ENCODE measurements around the gene QRSL1. TPM values are rescaled to one million over a fixed set of nuclear protein-coding genes. Genes with fewer than 3 reads are reported as not detected.
"Not testable (repeated sequence)": the region's sequence is repeated elsewhere in the genome, so short reads cannot be mapped to it uniquely, and the experiment has no call there.

Gene QRSL1, protein sequence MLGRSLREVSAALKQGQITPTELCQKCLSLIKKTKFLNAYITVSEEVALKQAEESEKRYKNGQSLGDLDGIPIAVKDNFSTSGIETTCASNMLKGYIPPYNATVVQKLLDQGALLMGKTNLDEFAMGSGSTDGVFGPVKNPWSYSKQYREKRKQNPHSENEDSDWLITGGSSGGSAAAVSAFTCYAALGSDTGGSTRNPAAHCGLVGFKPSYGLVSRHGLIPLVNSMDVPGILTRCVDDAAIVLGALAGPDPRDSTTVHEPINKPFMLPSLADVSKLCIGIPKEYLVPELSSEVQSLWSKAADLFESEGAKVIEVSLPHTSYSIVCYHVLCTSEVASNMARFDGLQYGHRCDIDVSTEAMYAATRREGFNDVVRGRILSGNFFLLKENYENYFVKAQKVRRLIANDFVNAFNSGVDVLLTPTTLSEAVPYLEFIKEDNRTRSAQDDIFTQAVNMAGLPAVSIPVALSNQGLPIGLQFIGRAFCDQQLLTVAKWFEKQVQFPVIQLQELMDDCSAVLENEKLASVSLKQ
- polyA plus RNA-seq, result 1 to 10 TPM; 3.6 to 5.6 TPM

DNA sequence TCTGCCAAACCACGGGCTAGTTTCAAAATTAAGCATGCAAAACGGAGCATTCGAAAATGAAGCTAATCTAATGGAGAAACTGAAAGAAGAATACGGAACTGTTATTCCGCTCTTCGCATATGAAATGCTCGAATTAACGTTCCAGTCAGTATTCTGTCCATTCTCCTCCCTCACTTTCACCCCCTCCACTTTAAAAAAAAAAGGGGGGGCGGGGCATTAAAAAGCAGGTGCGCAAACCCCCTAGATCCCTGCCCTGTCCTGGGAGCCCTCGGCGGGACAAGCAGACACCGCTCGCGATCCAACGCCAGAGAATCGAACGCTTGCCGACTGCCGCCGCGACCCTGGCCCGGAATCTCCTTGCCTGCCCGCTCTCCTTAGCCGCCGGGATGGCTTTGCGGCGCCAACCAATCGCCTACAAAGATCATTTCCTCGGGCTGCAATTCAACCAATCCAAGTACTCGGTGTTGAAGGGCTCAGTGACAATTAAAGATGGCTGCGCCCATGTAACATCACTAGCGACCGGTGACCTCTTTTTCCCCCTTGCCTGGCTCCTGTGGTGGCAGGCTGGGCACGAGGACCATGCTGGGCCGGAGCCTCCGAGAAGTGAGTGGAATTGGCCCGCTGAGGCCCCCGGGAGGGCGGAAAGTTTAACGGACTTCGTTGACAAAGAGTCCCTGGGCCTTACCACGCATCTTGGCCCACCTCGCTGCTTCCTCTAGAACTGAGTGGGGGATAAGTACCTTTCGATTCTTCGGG lies at the start of gene QRSL1, which contains the start of gene RTN4IP1:
TSS of gene QRSL1 (plus strand) at position 476 of the 756 bp plus-strand sequence. CDS start at position 580, 104 bp downstream.
TSS of gene RTN4IP1 (minus strand) at position 396 of the 756 bp plus-strand sequence. CDS start 477 bp downstream, outside the sequence.
- Histone ChIP-seq H3K9me3 (ENCODE audit: control insufficient read depth in 2 of 2, insufficient read depth in 1 of 2, low read depth in 1 of 2, low read length in 1 of 2) (no peaks in the 10 kb centered on the region), H3K27me3 (ENCODE audit: control insufficient read depth in 1 of 2, insufficient read depth in 2 of 2, low read length in 2 of 2) (no peaks in the 10 kb centered on the region), H3K4me1 (ENCODE audit: control insufficient read depth in 2 of 2, insufficient read depth in 2 of 2, low read length in 1 of 2) (no peaks in the 10 kb centered on the region), H3K36me3 (ENCODE audit: control insufficient read depth in 2 of 2, insufficient read depth in 2 of 2, low read length in 1 of 2) (no peaks in the 10 kb centered on the region), H3K27ac (ENCODE audit: low read depth in 2 of 2, low read length in 1 of 2) (peak within 1 kb of the TSS; percentile 44 to 88), H3K4me3 (ENCODE audit: low read depth in 1 of 2, low read length in 2 of 2) (peak within 1 kb of the TSS; percentile 78 to 100)
- WGBS, 2 donors, result 0 to 1% methylated on average over 46 of the region's 46 CpGs

GRCh38 chr6:106581468-106581867 lies 47.9 kb upstream of the QRSL1 start:
- H3K36me3 ChIP-seq (ENCODE audit: control insufficient read depth in 2 of 2, insufficient read depth in 2 of 2, low read length in 1 of 2), result peaks cover 8 to 9% of the 10 kb centered on the region in 2 donors
- no peaks in the 10 kb centered on the region for H3K27me3 ChIP-seq (ENCODE audit: control insufficient read depth in 1 of 2, insufficient read depth in 2 of 2, low read length in 2 of 2)
- 91 to 96% methylated on average over 1 of the region's 1 CpG for WGBS, 2 donors
- H3K9me3 ChIP-seq (ENCODE audit: control insufficient read depth in 2 of 2, insufficient read depth in 1 of 2, low read depth in 1 of 2, low read length in 1 of 2), result no peaks in the 10 kb centered on the region
- H3K4me3 ChIP-seq (ENCODE audit: low read depth in 1 of 2, low read length in 2 of 2), result no peak overlapping the region
- no peak overlapping the region for H3K27ac ChIP-seq (ENCODE audit: low read depth in 2 of 2, low read length in 1 of 2)
- H3K4me1 ChIP-seq (ENCODE audit: control insufficient read depth in 2 of 2, insufficient read depth in 2 of 2, low read length in 1 of 2), result no peaks in the 10 kb centered on the region

DNA sequence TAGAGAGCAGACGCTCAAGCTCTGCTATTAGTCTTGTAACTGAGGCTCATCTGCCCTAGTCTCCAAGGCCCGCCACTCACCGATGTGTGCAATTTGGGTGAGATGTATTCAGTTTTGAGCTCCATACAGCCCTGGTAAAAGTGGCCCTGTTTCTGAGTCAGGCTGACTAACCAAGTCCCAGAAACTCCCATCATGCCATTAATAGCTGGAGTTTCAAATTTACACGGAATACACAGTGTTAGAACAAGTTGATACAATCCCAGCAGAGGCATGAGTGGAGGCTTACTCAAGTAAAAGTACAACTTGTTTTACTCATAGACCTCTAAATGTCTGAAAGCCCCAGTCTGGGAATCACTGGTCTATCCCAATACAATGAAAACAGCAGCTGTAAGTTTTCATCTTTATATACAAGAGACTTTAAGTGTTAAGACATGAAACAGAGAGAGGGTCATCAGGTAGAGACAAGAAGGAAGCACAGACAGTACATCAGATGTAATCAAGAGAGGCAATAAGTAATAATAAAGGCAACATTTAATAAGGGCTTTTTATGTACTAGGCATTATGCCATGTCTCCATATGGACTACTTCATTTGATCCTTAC lies 42.5 kb upstream of the QRSL1 start:
- H3K27me3 ChIP-seq (ENCODE audit: control insufficient read depth in 1 of 2, insufficient read depth in 2 of 2, low read length in 2 of 2), result no peaks in the 10 kb centered on the region
- WGBS, 2 donors, result 86 to 87% methylated on average over 4 of the region's 4 CpGs
- no peak overlapping the region for H3K4me3 ChIP-seq (ENCODE audit: low read depth in 1 of 2, low read length in 2 of 2)
- peaks cover 5 to 12% of the 10 kb centered on the region in 2 donors for H3K36me3 ChIP-seq (ENCODE audit: control insufficient read depth in 2 of 2, insufficient read depth in 2 of 2, low read length in 1 of 2)
- H3K27ac ChIP-seq (ENCODE audit: low read depth in 2 of 2, low read length in 1 of 2), result no peak overlapping the region
- no peaks in the 10 kb centered on the region for H3K9me3 ChIP-seq (ENCODE audit: control insufficient read depth in 2 of 2, insufficient read depth in 1 of 2, low read depth in 1 of 2, low read length in 1 of 2)
- H3K4me1 ChIP-seq (ENCODE audit: control insufficient read depth in 2 of 2, insufficient read depth in 2 of 2, low read length in 1 of 2), result no peaks in the 10 kb centered on the region

GRCh38 chr6:106588937-106589336 lies 40.4 kb upstream of the QRSL1 start:
- not testable (repeated sequence) for H3K4me1 ChIP-seq (ENCODE audit: control insufficient read depth in 2 of 2, insufficient read depth in 2 of 2, low read length in 1 of 2); H3K27ac ChIP-seq (ENCODE audit: low read depth in 2 of 2, low read length in 1 of 2); H3K4me3 ChIP-seq (ENCODE audit: low read depth in 1 of 2, low read length in 2 of 2); H3K36me3 ChIP-seq (ENCODE audit: control insufficient read depth in 2 of 2, insufficient read depth in 2 of 2, low read length in 1 of 2); H3K9me3 ChIP-seq (ENCODE audit: control insufficient read depth in 2 of 2, insufficient read depth in 1 of 2, low read depth in 1 of 2, low read length in 1 of 2); H3K27me3 ChIP-seq (ENCODE audit: control insufficient read depth in 1 of 2, insufficient read depth in 2 of 2, low read length in 2 of 2)
- WGBS, 2 donors, result 78 to 84% methylated on average over 3 to 4 of the region's 5 CpGs

- WGBS, 2 donors, result 94 to 98% methylated on average over 3 of the region's 3 CpGs
- H3K27me3 ChIP-seq (ENCODE audit: control insufficient read depth in 1 of 2, insufficient read depth in 2 of 2, low read length in 2 of 2), result no peaks in the 10 kb centered on the region
- no peak overlapping the region for H3K4me3 ChIP-seq (ENCODE audit: low read depth in 1 of 2, low read length in 2 of 2)
- no peaks in the 10 kb centered on the region for H3K4me1 ChIP-seq (ENCODE audit: control insufficient read depth in 2 of 2, insufficient read depth in 2 of 2, low read length in 1 of 2)
- H3K27ac ChIP-seq (ENCODE audit: low read depth in 2 of 2, low read length in 1 of 2), result no peak overlapping the region
- peaks cover 0 to 3% of the 10 kb centered on the region in 2 donors for H3K36me3 ChIP-seq (ENCODE audit: control insufficient read depth in 2 of 2, insufficient read depth in 2 of 2, low read length in 1 of 2)
- no peaks in the 10 kb centered on the region for H3K9me3 ChIP-seq (ENCODE audit: control insufficient read depth in 2 of 2, insufficient read depth in 1 of 2, low read depth in 1 of 2, low read length in 1 of 2)
Observed at GRCh38 chr6:106591111-106591825, 38.1 kb upstream of the QRSL1 start.

GRCh38 chr6:106599440-106599839 lies 29.9 kb upstream of the QRSL1 start:
- no peaks in the 10 kb centered on the region for H3K27me3 ChIP-seq (ENCODE audit: control insufficient read depth in 1 of 2, insufficient read depth in 2 of 2, low read length in 2 of 2)
- H3K27ac ChIP-seq (ENCODE audit: low read depth in 2 of 2, low read length in 1 of 2), result no peak overlapping the region
- H3K4me3 ChIP-seq (ENCODE audit: low read depth in 1 of 2, low read length in 2 of 2), result no peak overlapping the region
- no peaks in the 10 kb centered on the region for H3K36me3 ChIP-seq (ENCODE audit: control insufficient read depth in 2 of 2, insufficient read depth in 2 of 2, low read length in 1 of 2)
- H3K4me1 ChIP-seq (ENCODE audit: control insufficient read depth in 2 of 2, insufficient read depth in 2 of 2, low read length in 1 of 2), result no peaks in the 10 kb centered on the region
- H3K9me3 ChIP-seq (ENCODE audit: control insufficient read depth in 2 of 2, insufficient read depth in 1 of 2, low read depth in 1 of 2, low read length in 1 of 2), result no peaks in the 10 kb centered on the region
- 48 to 91% methylated on average over 2 of the region's 2 CpGs for WGBS, 2 donors

DNA sequence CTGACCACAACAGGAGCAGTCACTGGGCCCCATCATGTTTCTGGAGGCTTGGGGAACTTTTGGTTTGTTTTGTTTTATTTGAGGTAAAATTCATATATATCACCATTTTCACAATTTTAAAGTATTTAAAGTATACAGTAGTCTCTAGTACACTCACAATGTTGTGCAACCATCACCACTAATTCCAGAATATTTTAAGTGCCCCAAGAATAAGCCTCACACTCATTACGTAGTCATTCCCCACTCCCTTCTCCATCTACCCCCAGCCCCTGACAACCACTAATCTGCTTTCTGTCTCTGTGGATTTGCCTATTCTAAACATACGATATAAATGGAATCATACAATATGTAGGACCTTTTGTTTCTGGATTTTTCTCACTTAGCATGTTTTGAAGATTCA lies 29.0 kb upstream of the QRSL1 start:
- H3K36me3 ChIP-seq (ENCODE audit: control insufficient read depth in 2 of 2, insufficient read depth in 2 of 2, low read length in 1 of 2), result peaks cover 0 to 2% of the 10 kb centered on the region in 2 donors
- no peaks in the 10 kb centered on the region for H3K9me3 ChIP-seq (ENCODE audit: control insufficient read depth in 2 of 2, insufficient read depth in 1 of 2, low read depth in 1 of 2, low read length in 1 of 2)
- H3K4me3 ChIP-seq (ENCODE audit: low read depth in 1 of 2, low read length in 2 of 2), result no peak overlapping the region
- H3K27me3 ChIP-seq (ENCODE audit: control insufficient read depth in 1 of 2, insufficient read depth in 2 of 2, low read length in 2 of 2), result no peaks in the 10 kb centered on the region
- H3K4me1 ChIP-seq (ENCODE audit: control insufficient read depth in 2 of 2, insufficient read depth in 2 of 2, low read length in 1 of 2), result no peaks in the 10 kb centered on the region
- H3K27ac ChIP-seq (ENCODE audit: low read depth in 2 of 2, low read length in 1 of 2), result no peak overlapping the region
- 96% methylated on average over 2 of the region's 2 CpGs for WGBS, 2 donors

GRCh38 chr6:106608080-106608668 lies 21.2 kb upstream of the QRSL1 start:
- peaks cover 0 to 2% of the 10 kb centered on the region in 2 donors for H3K36me3 ChIP-seq (ENCODE audit: control insufficient read depth in 2 of 2, insufficient read depth in 2 of 2, low read length in 1 of 2)
- no peaks in the 10 kb centered on the region for H3K4me1 ChIP-seq (ENCODE audit: control insufficient read depth in 2 of 2, insufficient read depth in 2 of 2, low read length in 1 of 2)
- no peak overlapping the region for H3K27ac ChIP-seq (ENCODE audit: low read depth in 2 of 2, low read length in 1 of 2)
- H3K27me3 ChIP-seq (ENCODE audit: control insufficient read depth in 1 of 2, insufficient read depth in 2 of 2, low read length in 2 of 2), result no peaks in the 10 kb centered on the region
- no peaks in the 10 kb centered on the region for H3K9me3 ChIP-seq (ENCODE audit: control insufficient read depth in 2 of 2, insufficient read depth in 1 of 2, low read depth in 1 of 2, low read length in 1 of 2)
- H3K4me3 ChIP-seq (ENCODE audit: low read depth in 1 of 2, low read length in 2 of 2), result no peak overlapping the region
- WGBS, 2 donors, result 12 to 13% methylated on average over 2 of the region's 2 CpGs
